ENCODE data around the gene ANAPC7. TPM values are rescaled to one million over a fixed set of nuclear protein-coding genes. Genes with fewer than 3 reads are reported as not detected.

ANAPC7 gene
- total RNA-seq, 2 donors from 2014 or later = 25.9 to 45.8 TPM

- peaks cover 8 to 24% of the 10 kb centered on the region in 2 donors for H3K36me3 ChIP-seq (replicated peaks in 1 of 2; ENCODE audit: insufficient read depth in 1 of 2, low read depth in 2 of 2)
- H3K9me3 ChIP-seq = no peaks in the 10 kb centered on the region
- 58 to 86% methylated on average over 2 to 6 of the region's 8 CpGs for WGBS, 2 donors
- H3K4me3 ChIP-seq = no peak overlapping the region
- intact Hi-C loops (cut with DNase I) = no loop called here
- TF ChIP-seq CTCF (IDR thresholded peaks at IDR 0.05) = no peak
- TF ChIP-seq POLR2A (IDR thresholded peaks at IDR 0.05) = no peak
- H3K4me1 ChIP-seq = peaks cover 27% of the 10 kb centered on the region
- H3K27me3 ChIP-seq = no peaks in the 10 kb centered on the region
- ATAC-seq = no peak
- DNase-seq = no peak
- H3K27ac ChIP-seq = no peak overlapping the region
These were observed 52.4 kb downstream of the ANAPC7 start for GRCh38 chr12:110351119-110351518.

- H3K4me3 ChIP-seq = no peak overlapping the region
- peaks cover 18 to 38% of the 10 kb centered on the region in 2 donors for H3K36me3 ChIP-seq (replicated peaks in 1 of 2; ENCODE audit: insufficient read depth in 1 of 2, low read depth in 2 of 2)
- DNase-seq (no peak), ATAC-seq (no peak)
- peaks cover 27% of the 10 kb centered on the region for H3K4me1 ChIP-seq
- intact Hi-C loops (cut with DNase I) = no loop called here
- no peaks in the 10 kb centered on the region for H3K27me3 ChIP-seq
- H3K27ac ChIP-seq = no peak overlapping the region
- no peaks in the 10 kb centered on the region for H3K9me3 ChIP-seq
- no peak for TF ChIP-seq POLR2A (IDR thresholded peaks at IDR 0.05)
- no peak for TF ChIP-seq CTCF (IDR thresholded peaks at IDR 0.05)
- WGBS, 2 donors = 62 to 88% methylated on average over 9 to 12 of the region's 12 CpGs
These were observed 53.9 kb downstream of the ANAPC7 start for GRCh38 chr12:110349514-110350151.

GRCh38 chr12:110349096-110349495 lies 54.4 kb downstream of the ANAPC7 start:
- peaks cover 18 to 44% of the 10 kb centered on the region in 2 donors for H3K36me3 ChIP-seq (replicated peaks in 1 of 2; ENCODE audit: insufficient read depth in 1 of 2, low read depth in 2 of 2)
- no peaks in the 10 kb centered on the region for H3K27me3 ChIP-seq
- no peaks in the 10 kb centered on the region for H3K9me3 ChIP-seq
- peaks cover 27% of the 10 kb centered on the region for H3K4me1 ChIP-seq
- no peak for ATAC-seq
- TF ChIP-seq CTCF (IDR thresholded peaks at IDR 0.05) (no peak), POLR2A (IDR thresholded peaks at IDR 0.05) (no peak)
- 67 to 95% methylated on average over 4 of the region's 4 CpGs for WGBS, 2 donors
- no peak for DNase-seq
- no peak overlapping the region for H3K27ac ChIP-seq
- no peak overlapping the region for H3K4me3 ChIP-seq
- intact Hi-C loops (cut with DNase I) = no loop called here

- ATAC-seq (no peak), DNase-seq (no peak)
- Histone ChIP-seq H3K36me3 (replicated peaks in 1 of 2; ENCODE audit: insufficient read depth in 1 of 2, low read depth in 2 of 2) (peaks cover 18 to 48% of the 10 kb centered on the region in 2 donors), H3K4me3 (no peak overlapping the region), H3K27me3 (no peaks in the 10 kb centered on the region), H3K4me1 (peaks cover 26% of the 10 kb centered on the region), H3K9me3 (no peaks in the 10 kb centered on the region), H3K27ac (no peak overlapping the region)
- TF ChIP-seq POLR2A (IDR thresholded peaks at IDR 0.05) (no peak), CTCF (IDR thresholded peaks at IDR 0.05) (no peak)
- WGBS, 2 donors = 91 to 97% methylated on average over 6 to 7 of the region's 7 CpGs
- intact Hi-C loops (cut with DNase I) = no loop called here
These were observed 55.0 kb downstream of the ANAPC7 start for GRCh38 chr12:110348431-110349059.

GRCh38 chr12:110347767-110348166 lies 55.7 kb downstream of the ANAPC7 start:
- DNase-seq (no peak), ATAC-seq (no peak)
- intact Hi-C loops (cut with DNase I) = no loop called here
- H3K4me3 ChIP-seq = no peak overlapping the region
- H3K27me3 ChIP-seq = no peaks in the 10 kb centered on the region
- TF ChIP-seq POLR2A (IDR thresholded peaks at IDR 0.05) = no peak
- TF ChIP-seq CTCF (IDR thresholded peaks at IDR 0.05) = no peak
- H3K9me3 ChIP-seq = no peaks in the 10 kb centered on the region
- peaks cover 18 to 55% of the 10 kb centered on the region in 2 donors for H3K36me3 ChIP-seq (replicated peaks in 1 of 2; ENCODE audit: insufficient read depth in 1 of 2, low read depth in 2 of 2)
- 89 to 94% methylated on average over 5 to 8 of the region's 8 CpGs for WGBS, 2 donors
- no peak overlapping the region for H3K27ac ChIP-seq
- H3K4me1 ChIP-seq = peaks cover 18% of the 10 kb centered on the region

All from body of pancreas (tissue), 4 donors.